Measurements from ENCODE around the gene TRMT10B. TPM values are rescaled to one million over a fixed set of nuclear protein-coding genes. Genes with fewer than 3 reads are reported as not detected.

Gene TRMT10B
- total and polyA plus RNA-seq, 4 experiments from 2014 or later, result 11.2 to 27.4 (median 18.7) TPM

DNA sequence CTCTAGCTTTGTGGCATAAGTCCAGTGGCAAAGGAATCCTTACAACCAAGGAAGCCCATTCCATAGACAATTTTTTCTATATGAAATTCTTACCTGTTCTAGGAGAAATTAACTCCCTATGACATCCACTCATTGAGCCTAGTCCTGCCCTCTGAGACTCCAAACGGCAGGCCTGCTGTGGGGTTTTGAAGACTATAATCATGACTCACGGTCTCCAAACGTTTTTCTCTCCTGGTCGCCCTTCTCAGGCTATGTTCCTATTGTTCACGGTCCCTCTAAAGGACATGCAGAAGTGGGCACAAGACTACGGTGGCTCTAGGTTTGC, 30.6 kb downstream of the TRMT10B start:
- peak overlapping the region; percentile 83 for H3K27ac ChIP-seq (ENCODE audit: low read depth, low read length)
- H3K9me3 ChIP-seq (ENCODE audit: control insufficient read depth in 1 of 2, low read length in 2 of 2), result no peaks in the 10 kb centered on the region
- H3K36me3 ChIP-seq (ENCODE audit: insufficient read depth, low read length), result peaks cover 39% of the 10 kb centered on the region
- intact Hi-C loops (cut with micrococcal nuclease), result no loop called here
- POLR2A ChIA-PET (ENCODE audit: partially characterized antibody), result interaction anchor here (1.2 to 3.7 kb wide), 9 partner anchors 9 to 299 kb away, joined by 3 to 51 read pairs (median 7); partner anchors contain the start of genes DCAF10, POLR1E, TOMM5 and TRMT10B
- Mint-ChIP-seq H3K4me3 (peak overlapping the region; percentile 96 to 99 (median 96)), H3K9me3 (no peaks in the 10 kb centered on the region), H3K36me3 (peaks cover 24 to 49% of the 10 kb centered on the region in 2 donors), H3K4me1 (peaks cover 23 to 45% (median 30%) of the 10 kb centered on the region in 4 donors), H3K27ac (peak overlapping the region; percentile 95 to 98 (median 97)), H3K27me3 (no peaks in the 10 kb centered on the region)
- peaks cover 31% of the 10 kb centered on the region for H3K4me1 ChIP-seq (ENCODE audit: insufficient read depth, low read length)
- H3K27me3 ChIP-seq (ENCODE audit: insufficient read depth, low read length), result no peaks in the 10 kb centered on the region
- DNase-seq, result peak in 1 of 5 donors; percentile 11
- CTCF ChIA-PET (ENCODE audit: partially characterized antibody), result interaction anchor here (1.2 to 1.3 kb wide), 2 partner anchors 13 to 24 kb away, joined by 3 to 5 read pairs; no protein-coding TSS in a partner anchor
- peak overlapping the region; percentile 93 to 98 for H3K4me3 ChIP-seq (ENCODE audit: low read length in 2 of 2)

DNA sequence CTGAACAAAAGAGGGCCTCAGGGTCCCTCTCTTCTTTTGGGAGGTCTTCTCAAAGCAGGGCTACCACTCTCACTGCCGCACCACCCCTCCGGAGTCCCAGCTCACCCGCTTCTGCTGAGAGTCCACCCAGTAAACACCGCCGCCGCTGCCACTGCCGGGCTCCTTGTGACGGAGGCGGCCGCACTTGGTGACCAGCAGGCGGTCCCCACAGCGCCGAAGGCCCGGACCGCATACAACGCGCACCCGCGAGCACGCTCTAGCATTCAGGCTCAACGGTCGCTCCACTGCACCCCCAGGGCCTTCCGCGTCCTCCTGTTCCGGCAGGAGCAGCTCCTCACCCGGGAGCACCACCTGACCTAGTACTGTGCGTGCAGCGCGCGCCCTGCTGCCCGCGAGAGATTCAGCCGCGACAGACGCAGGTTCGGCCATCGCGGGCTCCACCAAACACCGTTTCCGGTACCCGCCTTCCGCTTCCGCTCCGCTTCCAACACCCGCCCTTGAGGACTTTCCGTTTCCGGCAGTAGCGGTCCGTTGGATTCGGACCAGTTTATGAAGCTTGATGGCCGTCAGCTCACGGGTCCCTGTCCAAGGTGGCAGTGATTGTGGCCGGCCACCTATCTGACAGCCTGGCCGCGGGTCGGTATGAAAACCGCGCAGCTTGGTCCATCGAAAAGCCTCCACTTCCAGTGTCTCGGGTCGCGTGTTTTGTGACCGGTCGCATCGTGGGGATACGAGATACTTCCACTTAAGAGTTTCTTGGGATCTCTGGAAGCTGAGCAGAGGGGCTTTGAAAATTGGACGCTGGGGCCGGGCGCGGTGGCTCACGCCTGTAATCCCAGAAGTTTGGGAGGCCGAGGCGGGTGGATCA, 31.2 kb downstream of the TRMT10B start, which contains the start of gene EXOSC3:
EXOSC3 (minus strand) TSS at position 449 of the 868 bp plus-strand sequence; CDS start at position 429, 20 bp downstream.
- H3K27me3 ChIP-seq (ENCODE audit: insufficient read depth, low read length), result no peaks in the 10 kb centered on the region
- Mint-ChIP-seq H3K36me3 (peaks cover 24 to 43% of the 10 kb centered on the region in 2 donors), H3K9me3 (no peaks in the 10 kb centered on the region), H3K27ac (peak within 1 kb of the TSS; percentile 95 to 98 (median 97)), H3K27me3 (no peaks in the 10 kb centered on the region), H3K4me1 (peaks cover 23 to 45% (median 30%) of the 10 kb centered on the region in 4 donors), H3K4me3 (peak within 1 kb of the TSS; percentile 96 to 99 (median 96))
- peaks cover 33% of the 10 kb centered on the region for H3K36me3 ChIP-seq (ENCODE audit: insufficient read depth, low read length)
- ChIA-PET CTCF (ENCODE audit: partially characterized antibody) (interaction anchor here (0.5 to 1.3 kb wide), 4 partner anchors 12 to 369 kb away, joined by 3 to 5 read pairs (median 3); no protein-coding TSS in a partner anchor), POLR2A (ENCODE audit: partially characterized antibody) (interaction anchor here (0.7 to 3.7 kb wide), 11 partner anchors 10 to 299 kb away, joined by 3 to 51 read pairs (median 6); partner anchors contain the start of genes DCAF10, POLR1E, TOMM5 and TRMT10B)
- no peaks in the 10 kb centered on the region for H3K9me3 ChIP-seq (ENCODE audit: control insufficient read depth in 1 of 2, low read length in 2 of 2)
- intact Hi-C loops (cut with micrococcal nuclease), result loop anchor here (1.0 kb wide), 4 partner anchors 15 to 320 kb away; partner anchors contain the start of genes DCAF10, SLC25A51, TRMT10B and ZBTB5
- DNase-seq, result peak; percentile 82 to 88 (median 83)
- H3K27ac ChIP-seq (ENCODE audit: low read depth, low read length), result peak within 1 kb of the TSS; percentile 83
- H3K4me1 ChIP-seq (ENCODE audit: insufficient read depth, low read length), result peaks cover 31% of the 10 kb centered on the region
- H3K4me3 ChIP-seq (ENCODE audit: low read length in 2 of 2), result peak within 1 kb of the TSS; percentile 93 to 98

DNA sequence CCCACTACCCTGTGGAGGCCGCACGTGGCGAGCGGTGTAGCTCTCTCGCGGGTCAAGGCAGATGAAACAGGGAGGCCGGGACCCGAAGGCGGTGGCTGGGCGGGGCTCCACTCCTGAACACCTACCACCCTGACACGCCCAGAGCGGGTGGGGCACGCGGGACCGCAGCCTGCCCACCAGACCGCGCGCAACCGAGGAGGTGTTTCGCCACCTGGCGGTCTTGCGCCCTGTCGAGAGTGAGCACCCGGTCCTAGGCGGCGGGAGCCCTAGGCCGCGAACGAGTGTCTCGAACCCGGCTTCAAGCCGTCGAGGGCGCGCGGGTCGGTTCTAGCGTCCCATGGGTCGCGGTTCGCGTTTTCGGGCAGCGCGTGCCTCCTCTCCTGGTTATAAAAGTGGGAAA, 33.5 kb downstream of the TRMT10B start:
- ChIA-PET CTCF (ENCODE audit: partially characterized antibody) (interaction anchor here (0.6 kb wide), 1 partner anchor 188 kb away, joined by 3 read pairs; no protein-coding TSS in a partner anchor), POLR2A (ENCODE audit: partially characterized antibody) (no interaction called here)
- intact Hi-C loops (cut with micrococcal nuclease), result no loop called here
- Histone ChIP-seq H3K4me1 (ENCODE audit: insufficient read depth, low read length) (peaks cover 30% of the 10 kb centered on the region), H3K9me3 (ENCODE audit: control insufficient read depth in 1 of 2, low read length in 2 of 2) (no peaks in the 10 kb centered on the region), H3K27me3 (ENCODE audit: insufficient read depth, low read length) (no peaks in the 10 kb centered on the region), H3K36me3 (ENCODE audit: insufficient read depth, low read length) (peaks cover 11% of the 10 kb centered on the region), H3K27ac (ENCODE audit: low read depth, low read length) (no peak overlapping the region), H3K4me3 (ENCODE audit: low read length in 2 of 2) (no peak overlapping the region)
- Mint-ChIP-seq H3K9me3 (peaks cover 0 to 4% (median 0%) of the 10 kb centered on the region in 8 donors), H3K4me3 (no peak overlapping the region), H3K27ac (no peak overlapping the region), H3K4me1 (peaks cover 21 to 37% (median 28%) of the 10 kb centered on the region in 4 donors), H3K27me3 (no peaks in the 10 kb centered on the region), H3K36me3 (peaks cover 6 to 22% of the 10 kb centered on the region in 2 donors)
- no peak for DNase-seq

DNA sequence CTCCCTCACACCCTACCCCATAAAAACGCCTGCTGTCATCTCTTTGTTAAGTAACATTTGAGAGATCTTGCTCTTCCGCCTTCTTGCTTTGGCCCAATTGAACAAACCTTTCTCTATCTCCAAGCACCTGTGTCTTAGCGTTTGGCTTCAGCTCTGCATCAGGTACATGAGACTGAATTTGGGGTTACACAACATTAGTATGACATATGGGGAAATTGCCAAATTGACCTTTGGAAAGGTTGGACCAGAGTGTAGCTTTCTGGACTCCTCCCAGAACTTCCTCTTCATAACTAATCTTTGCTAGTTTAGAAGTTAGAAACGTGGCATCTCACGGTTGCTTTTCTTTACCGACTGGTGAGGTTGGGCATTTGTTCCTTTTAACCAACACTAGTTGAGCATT, 34.7 kb downstream of the TRMT10B start:
- H3K9me3 Mint-ChIP-seq, result peaks cover 0 to 4% (median 0%) of the 10 kb centered on the region in 8 donors
- peaks cover 0 to 11% of the 10 kb centered on the region in 2 donors for H3K36me3 Mint-ChIP-seq
- H3K27ac ChIP-seq (ENCODE audit: low read depth, low read length), result no peak overlapping the region
- H3K27me3 ChIP-seq (ENCODE audit: insufficient read depth, low read length), result no peaks in the 10 kb centered on the region
- H3K9me3 ChIP-seq (ENCODE audit: control insufficient read depth in 1 of 2, low read length in 2 of 2), result no peaks in the 10 kb centered on the region
- peak overlapping the region in 3 of 8 donors; percentile 13 to 63 (median 26) for H3K4me3 Mint-ChIP-seq
- peaks cover 18% of the 10 kb centered on the region for H3K4me1 ChIP-seq (ENCODE audit: insufficient read depth, low read length)
- ChIA-PET POLR2A (ENCODE audit: partially characterized antibody) (no interaction called here), CTCF (ENCODE audit: partially characterized antibody) (no interaction called here)
- peaks cover 11 to 26% (median 18%) of the 10 kb centered on the region in 4 donors for H3K4me1 Mint-ChIP-seq
- H3K27ac Mint-ChIP-seq, result peak overlapping the region in 2 of 7 donors; percentile 46 to 77
- no peak for DNase-seq
- H3K27me3 Mint-ChIP-seq, result no peaks in the 10 kb centered on the region
- no peak overlapping the region for H3K4me3 ChIP-seq (ENCODE audit: low read length in 2 of 2)
- intact Hi-C loops (cut with micrococcal nuclease), result no loop called here
- peaks cover under 1% of the 10 kb centered on the region for H3K36me3 ChIP-seq (ENCODE audit: insufficient read depth, low read length)

DNA sequence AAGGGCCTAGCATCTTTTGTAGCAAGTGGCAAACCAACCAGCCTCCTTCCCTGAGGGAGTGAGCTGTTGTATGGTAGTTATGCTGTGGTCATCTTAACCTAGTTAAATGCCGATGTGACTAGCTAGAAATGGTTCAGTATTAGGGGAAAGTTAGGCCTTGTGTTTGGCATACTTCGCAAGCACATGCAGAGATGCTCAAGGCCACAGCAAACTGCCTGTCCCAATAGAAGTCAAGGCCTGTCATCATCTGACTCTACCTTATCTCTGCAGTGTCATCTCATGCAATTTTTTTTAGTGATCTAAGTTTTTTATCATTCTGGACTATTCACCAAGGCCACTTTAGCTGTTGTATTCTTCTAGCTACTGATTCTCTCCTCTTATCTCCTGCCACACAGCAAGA, 36.5 kb downstream of the TRMT10B start:
- Mint-ChIP-seq H3K36me3 (peaks cover 0 to 2% of the 10 kb centered on the region in 2 donors), H3K27me3 (no peaks in the 10 kb centered on the region), H3K4me1 (peaks cover 3 to 10% (median 6%) of the 10 kb centered on the region in 4 donors), H3K4me3 (no peak overlapping the region), H3K9me3 (peaks cover 0 to 4% (median 0%) of the 10 kb centered on the region in 8 donors), H3K27ac (no peak overlapping the region)
- Histone ChIP-seq H3K9me3 (ENCODE audit: control insufficient read depth in 1 of 2, low read length in 2 of 2) (no peaks in the 10 kb centered on the region), H3K27me3 (ENCODE audit: insufficient read depth, low read length) (no peaks in the 10 kb centered on the region), H3K36me3 (ENCODE audit: insufficient read depth, low read length) (no peaks in the 10 kb centered on the region), H3K4me1 (ENCODE audit: insufficient read depth, low read length) (peaks cover 6% of the 10 kb centered on the region), H3K4me3 (ENCODE audit: low read length in 2 of 2) (no peak overlapping the region), H3K27ac (ENCODE audit: low read depth, low read length) (no peak overlapping the region)
- no peak for DNase-seq
- ChIA-PET CTCF (ENCODE audit: partially characterized antibody) (no interaction called here), POLR2A (ENCODE audit: partially characterized antibody) (no interaction called here)
- intact Hi-C loops (cut with micrococcal nuclease), result no loop called here

DNA sequence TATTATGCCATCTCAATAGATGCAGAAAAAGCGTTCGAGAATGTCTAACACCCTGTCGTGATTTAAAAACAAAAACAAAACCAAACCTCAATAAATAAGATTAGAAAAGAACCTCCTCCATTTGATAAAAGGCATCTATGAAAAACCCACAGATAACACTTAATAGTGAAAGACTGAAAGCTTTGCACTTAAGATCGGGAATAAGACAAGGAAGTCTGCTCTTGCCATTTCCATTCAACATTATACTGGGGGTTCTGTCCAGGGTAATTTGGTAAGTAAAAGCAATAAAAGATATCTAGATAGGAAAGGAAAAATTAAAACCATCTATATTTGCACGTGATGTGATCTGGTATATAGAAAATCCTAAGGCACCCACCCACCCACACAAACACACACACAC, 38.5 kb downstream of the TRMT10B start:
- Mint-ChIP-seq H3K27ac (no peak overlapping the region), H3K4me3 (no peak overlapping the region), H3K36me3 (no peaks in the 10 kb centered on the region), H3K9me3 (peaks cover 0 to 4% (median 0%) of the 10 kb centered on the region in 8 donors), H3K4me1 (peaks cover 0 to 2% (median 0%) of the 10 kb centered on the region in 4 donors), H3K27me3 (no peaks in the 10 kb centered on the region)
- H3K4me3 ChIP-seq (ENCODE audit: low read length in 2 of 2), result no peak overlapping the region
- H3K36me3 ChIP-seq (ENCODE audit: insufficient read depth, low read length), result no peaks in the 10 kb centered on the region
- ChIA-PET CTCF (ENCODE audit: partially characterized antibody) (no interaction called here), POLR2A (ENCODE audit: partially characterized antibody) (no interaction called here)
- no peak overlapping the region for H3K27ac ChIP-seq (ENCODE audit: low read depth, low read length)
- intact Hi-C loops (cut with micrococcal nuclease), result no loop called here
- DNase-seq, result no peak
- no peaks in the 10 kb centered on the region for H3K4me1 ChIP-seq (ENCODE audit: insufficient read depth, low read length)
- no peaks in the 10 kb centered on the region for H3K9me3 ChIP-seq (ENCODE audit: control insufficient read depth in 1 of 2, low read length in 2 of 2)
- H3K27me3 ChIP-seq (ENCODE audit: insufficient read depth, low read length), result no peaks in the 10 kb centered on the region

DNA sequence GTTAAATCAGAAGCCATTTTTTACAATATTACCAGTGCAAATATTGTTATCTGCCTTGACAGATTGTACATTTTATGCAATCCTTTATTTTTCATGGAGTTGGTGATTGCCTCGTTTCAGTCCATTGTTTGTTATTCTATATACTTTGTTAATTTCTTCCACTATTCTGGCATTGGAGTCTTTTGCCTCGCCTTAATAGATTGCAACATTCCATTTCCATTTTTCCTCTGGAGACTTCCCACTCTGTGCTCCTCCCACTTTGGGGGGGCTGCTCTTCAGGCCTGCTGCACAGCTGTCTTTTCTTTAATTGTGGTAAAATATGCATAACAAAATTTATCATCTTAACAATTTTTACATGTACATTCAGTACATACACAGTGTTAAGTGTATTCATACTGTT, 42.6 kb downstream of the TRMT10B start:
- Histone ChIP-seq H3K36me3 (ENCODE audit: insufficient read depth, low read length) (no peaks in the 10 kb centered on the region), H3K4me1 (ENCODE audit: insufficient read depth, low read length) (peaks cover 6% of the 10 kb centered on the region), H3K27me3 (ENCODE audit: insufficient read depth, low read length) (no peaks in the 10 kb centered on the region), H3K9me3 (ENCODE audit: control insufficient read depth in 1 of 2, low read length in 2 of 2) (no peaks in the 10 kb centered on the region), H3K27ac (ENCODE audit: low read depth, low read length) (no peak overlapping the region), H3K4me3 (ENCODE audit: low read length in 2 of 2) (no peak overlapping the region)
- peaks cover 5 to 16% (median 11%) of the 10 kb centered on the region in 4 donors for H3K4me1 Mint-ChIP-seq
- CTCF ChIA-PET (ENCODE audit: partially characterized antibody), result no interaction called here
- DNase-seq, result no peak
- H3K4me3 Mint-ChIP-seq, result no peak overlapping the region
- peaks cover 0 to under 1% (median 0%) of the 10 kb centered on the region in 8 donors for H3K9me3 Mint-ChIP-seq
- POLR2A ChIA-PET (ENCODE audit: partially characterized antibody), result interaction anchor here (1.4 kb wide), 1 partner anchor 11 kb away, joined by 4 read pairs; the partner anchor contains the start of gene EXOSC3
- intact Hi-C loops (cut with micrococcal nuclease), result no loop called here
- no peaks in the 10 kb centered on the region for H3K27me3 Mint-ChIP-seq
- H3K27ac Mint-ChIP-seq, result peak overlapping the region in 1 of 7 donors; percentile 2
- peaks cover 0 to 2% of the 10 kb centered on the region in 2 donors for H3K36me3 Mint-ChIP-seq

All from CD4-positive, alpha-beta memory T cell (primary cell).